ENCODE data around the gene ITGA1. TPM values are rescaled to one million over a fixed set of nuclear protein-coding genes. Genes with fewer than 3 reads are reported as not detected.

The ITGA1 gene
- polyA plus RNA-seq, 1 experiment, result 148 TPM

DNA sequence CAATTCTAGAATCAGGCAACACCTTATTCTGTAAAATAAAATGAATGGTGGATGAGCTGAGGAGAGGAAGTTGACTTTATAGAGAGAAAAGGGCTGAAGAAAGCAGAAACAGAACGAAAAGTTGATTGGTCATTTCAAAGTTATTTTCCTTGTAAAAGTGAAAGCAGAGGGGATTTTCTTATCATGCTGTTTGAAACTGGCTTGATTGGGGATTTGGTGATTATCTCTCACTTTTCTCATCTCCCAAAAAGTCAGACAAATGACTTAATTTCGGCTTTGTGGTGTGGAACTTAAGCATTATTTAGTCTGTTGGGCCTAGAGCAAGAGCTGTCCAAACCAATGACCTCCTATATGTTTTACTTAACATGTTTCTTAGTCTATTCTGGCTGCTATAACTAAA, 141.0 kb downstream of the ITGA1 start:
- Histone ChIP-seq H3K27me3 (ENCODE audit: control insufficient read depth, insufficient read depth, low read length) (no peaks in the 10 kb centered on the region), H3K4me3 (ENCODE audit: low read depth, low read length) (no peak overlapping the region), H3K9me3 (ENCODE audit: control insufficient read depth, insufficient read depth, low read length) (no peaks in the 10 kb centered on the region), H3K27ac (ENCODE audit: low read depth, low read length) (no peak overlapping the region)
- TF ChIP-seq, protein P1, sequence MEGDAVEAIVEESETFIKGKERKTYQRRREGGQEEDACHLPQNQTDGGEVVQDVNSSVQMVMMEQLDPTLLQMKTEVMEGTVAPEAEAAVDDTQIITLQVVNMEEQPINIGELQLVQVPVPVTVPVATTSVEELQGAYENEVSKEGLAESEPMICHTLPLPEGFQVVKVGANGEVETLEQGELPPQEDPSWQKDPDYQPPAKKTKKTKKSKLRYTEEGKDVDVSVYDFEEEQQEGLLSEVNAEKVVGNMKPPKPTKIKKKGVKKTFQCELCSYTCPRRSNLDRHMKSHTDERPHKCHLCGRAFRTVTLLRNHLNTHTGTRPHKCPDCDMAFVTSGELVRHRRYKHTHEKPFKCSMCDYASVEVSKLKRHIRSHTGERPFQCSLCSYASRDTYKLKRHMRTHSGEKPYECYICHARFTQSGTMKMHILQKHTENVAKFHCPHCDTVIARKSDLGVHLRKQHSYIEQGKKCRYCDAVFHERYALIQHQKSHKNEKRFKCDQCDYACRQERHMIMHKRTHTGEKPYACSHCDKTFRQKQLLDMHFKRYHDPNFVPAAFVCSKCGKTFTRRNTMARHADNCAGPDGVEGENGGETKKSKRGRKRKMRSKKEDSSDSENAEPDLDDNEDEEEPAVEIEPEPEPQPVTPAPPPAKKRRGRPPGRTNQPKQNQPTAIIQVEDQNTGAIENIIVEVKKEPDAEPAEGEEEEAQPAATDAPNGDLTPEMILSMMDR (IDR thresholded peaks at IDR 0.05; ENCODE audit: low read depth, low read length), result no peak
- POLR2A ChIA-PET, result no interaction called here
- CTCF ChIA-PET, result interaction anchor here (1.0 kb wide), 2 partner anchors 13 to 20 kb away, joined by 3 to 4 read pairs; no protein-coding TSS in a partner anchor
- no peak for DNase-seq (ENCODE audit: low read depth, low spot score)

DNA sequence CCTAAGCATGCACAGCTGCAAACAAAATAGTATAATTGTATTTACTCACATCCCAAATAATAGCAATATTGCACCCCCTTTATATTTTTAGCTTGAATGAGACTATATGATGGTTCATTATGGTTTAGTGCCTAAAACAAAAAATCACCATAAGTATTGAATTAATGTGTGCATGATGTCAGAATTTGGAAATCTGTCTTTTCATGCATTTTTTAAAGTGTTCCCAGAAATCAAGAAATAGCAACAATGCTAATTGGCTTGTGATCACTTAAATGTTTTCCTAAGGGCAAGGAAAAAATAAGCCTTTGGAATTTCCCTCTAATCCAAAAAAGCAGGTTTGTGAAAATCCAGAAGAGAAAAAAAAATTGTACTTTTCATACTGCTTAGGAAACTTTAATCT, 150.5 kb downstream of the ITGA1 start:
- Histone ChIP-seq H3K27me3 (ENCODE audit: control insufficient read depth, insufficient read depth, low read length) (no peaks in the 10 kb centered on the region), H3K27ac (ENCODE audit: low read depth, low read length) (no peak overlapping the region), H3K9me3 (ENCODE audit: control insufficient read depth, insufficient read depth, low read length) (no peaks in the 10 kb centered on the region), H3K4me3 (ENCODE audit: low read depth, low read length) (no peak overlapping the region)
- ChIA-PET POLR2A (no interaction called here), CTCF (interaction anchor here (2.3 kb wide), 1 partner anchor 10 kb away, joined by 11 read pairs; no protein-coding TSS in a partner anchor)
- TF ChIP-seq, protein P1 (IDR thresholded peaks at IDR 0.05; ENCODE audit: low read depth, low read length), result no peak
- no peak for DNase-seq (ENCODE audit: low read depth, low spot score)

DNA sequence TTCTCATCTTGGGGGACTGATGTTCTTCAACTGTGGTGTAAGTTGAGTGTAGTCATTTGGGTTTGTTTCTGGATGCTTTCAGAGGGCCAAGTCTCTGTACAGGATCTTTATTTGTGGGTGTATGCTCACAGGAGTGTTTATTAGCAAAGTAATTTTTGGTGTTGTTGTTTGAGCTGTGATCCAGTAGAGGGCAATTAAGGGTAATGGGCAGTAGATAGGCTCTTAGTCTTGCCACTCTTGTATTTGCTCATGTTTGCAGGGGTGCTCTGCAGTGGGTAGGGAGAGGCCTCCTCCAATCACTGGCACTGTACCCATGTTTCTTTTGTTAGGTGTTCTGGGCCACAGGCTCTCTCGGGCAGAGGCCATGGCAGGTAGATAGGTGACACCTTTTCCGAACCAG, 155.6 kb downstream of the ITGA1 start:
- H3K27ac ChIP-seq (ENCODE audit: low read depth, low read length), result no peak overlapping the region
- ChIA-PET POLR2A (no interaction called here), CTCF (no interaction called here)
- no peaks in the 10 kb centered on the region for H3K9me3 ChIP-seq (ENCODE audit: control insufficient read depth, insufficient read depth, low read length)
- H3K27me3 ChIP-seq (ENCODE audit: control insufficient read depth, insufficient read depth, low read length), result no peaks in the 10 kb centered on the region
- DNase-seq (ENCODE audit: low read depth, low spot score), result no peak
- TF ChIP-seq, protein P1 (IDR thresholded peaks at IDR 0.05; ENCODE audit: low read depth, low read length), result no peak
- no peak overlapping the region for H3K4me3 ChIP-seq (ENCODE audit: low read depth, low read length)

DNA sequence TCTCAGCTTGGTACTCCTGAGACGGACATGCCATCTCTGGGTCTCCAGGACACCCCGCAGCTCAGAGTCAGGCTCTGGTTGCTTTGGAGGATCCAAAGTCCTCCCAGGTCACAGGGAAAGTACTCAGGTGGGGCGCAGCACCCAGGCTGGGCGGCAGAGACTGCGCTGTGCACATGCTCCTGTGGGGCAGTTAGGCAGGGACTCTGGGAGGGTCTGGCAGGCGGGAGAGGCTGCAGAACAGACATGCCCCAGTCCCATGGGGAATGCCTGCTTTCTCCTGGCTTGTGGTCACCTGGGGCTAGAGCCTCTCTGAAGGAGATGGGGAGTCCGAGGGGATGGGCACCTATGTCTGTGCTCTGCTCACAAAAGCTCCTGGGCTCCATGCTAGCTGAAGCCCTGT, 156.1 kb downstream of the ITGA1 start:
- ChIA-PET POLR2A (no interaction called here), CTCF (no interaction called here)
- DNase-seq (ENCODE audit: low read depth, low spot score), result no peak
- no peaks in the 10 kb centered on the region for H3K27me3 ChIP-seq (ENCODE audit: control insufficient read depth, insufficient read depth, low read length)
- H3K9me3 ChIP-seq (ENCODE audit: control insufficient read depth, insufficient read depth, low read length), result no peaks in the 10 kb centered on the region
- H3K4me3 ChIP-seq (ENCODE audit: low read depth, low read length), result no peak overlapping the region
- H3K27ac ChIP-seq (ENCODE audit: low read depth, low read length), result no peak overlapping the region
- TF ChIP-seq, protein P1 (IDR thresholded peaks at IDR 0.05; ENCODE audit: low read depth, low read length), result no peak

DNA sequence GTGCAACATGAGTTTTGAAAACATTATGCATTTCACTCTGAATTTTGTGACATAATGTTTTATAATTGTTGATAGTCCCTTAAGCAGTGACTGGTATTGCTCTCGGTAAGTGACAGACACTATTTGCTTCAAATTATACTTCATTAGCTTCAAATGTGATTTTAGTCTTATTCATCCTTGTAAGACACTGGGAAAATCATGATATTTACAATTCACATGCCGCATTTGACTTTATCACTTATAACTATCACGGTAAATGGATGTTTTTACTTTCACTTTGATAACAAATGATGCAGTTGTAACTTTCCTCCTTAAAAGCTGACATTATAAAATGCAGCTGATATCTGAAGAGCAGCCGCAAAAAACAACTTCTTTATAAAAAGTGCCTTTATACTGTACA, 157.3 kb downstream of the ITGA1 start:
- H3K27ac ChIP-seq (ENCODE audit: low read depth, low read length), result no peak overlapping the region
- H3K4me3 ChIP-seq (ENCODE audit: low read depth, low read length), result peak overlapping the region; percentile 1; the same call in 1 of the 2 replicates
- TF ChIP-seq, protein P1 (IDR thresholded peaks at IDR 0.05; ENCODE audit: low read depth, low read length), result no peak
- POLR2A ChIA-PET, result no interaction called here
- H3K27me3 ChIP-seq (ENCODE audit: control insufficient read depth, insufficient read depth, low read length), result no peaks in the 10 kb centered on the region
- CTCF ChIA-PET, result interaction anchor here (0.6 to 6.6 kb wide), 4 partner anchors 30 to 1283 kb away, joined by 3 to 148 read pairs (median 5); no protein-coding TSS in a partner anchor
- no peak for DNase-seq (ENCODE audit: low read depth, low spot score)
- H3K9me3 ChIP-seq (ENCODE audit: control insufficient read depth, insufficient read depth, low read length), result no peaks in the 10 kb centered on the region
